Measurements from ENCODE around the gene IFT27.

IFT27 gene, protein sequence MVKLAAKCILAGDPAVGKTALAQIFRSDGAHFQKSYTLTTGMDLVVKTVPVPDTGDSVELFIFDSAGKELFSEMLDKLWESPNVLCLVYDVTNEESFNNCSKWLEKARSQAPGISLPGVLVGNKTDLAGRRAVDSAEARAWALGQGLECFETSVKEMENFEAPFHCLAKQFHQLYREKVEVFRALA

DNA sequence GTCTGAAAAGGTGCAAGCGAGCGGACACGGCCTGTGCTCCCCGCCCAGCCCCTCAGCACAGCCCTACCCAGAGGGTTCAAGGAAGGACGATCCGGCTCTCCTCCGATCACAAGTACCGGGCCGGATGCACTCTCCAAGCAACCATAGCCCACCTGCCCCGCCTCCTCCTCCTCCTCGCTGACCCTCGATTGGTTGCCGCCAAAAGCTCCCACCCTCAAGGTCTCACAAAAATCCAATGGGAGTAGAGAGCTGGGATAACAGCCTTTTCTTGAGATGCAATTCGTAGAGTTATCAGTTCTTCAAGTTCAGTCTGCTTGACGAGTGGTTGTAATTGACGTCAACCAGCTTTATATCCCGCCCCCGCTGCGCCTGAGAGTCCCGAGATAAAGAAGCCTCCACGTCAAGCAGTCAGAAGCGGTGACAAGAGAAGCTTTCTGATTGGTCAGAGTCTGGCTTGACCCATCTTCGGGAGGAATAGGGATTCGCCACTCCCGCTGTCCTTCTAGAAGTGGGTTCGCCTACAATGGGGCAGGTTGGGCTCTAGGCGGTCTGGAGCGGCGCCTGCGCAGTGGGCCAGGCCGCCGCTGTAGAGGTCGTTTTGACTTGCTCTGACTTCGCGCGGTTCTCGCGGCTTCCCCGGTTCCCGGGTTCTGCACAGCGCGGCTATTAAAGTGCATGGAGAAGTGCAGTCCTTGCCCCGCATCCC lies at the start of gene IFT27:
Gene IFT27, minus strand, starts transcription at position 156 of the 706 bp plus-strand sequence. CDS start 412 bp downstream, outside the sequence.
- DNase-seq (ENCODE audit: low read depth in 2 of 2) = peak; percentile 88 to 89

DNA sequence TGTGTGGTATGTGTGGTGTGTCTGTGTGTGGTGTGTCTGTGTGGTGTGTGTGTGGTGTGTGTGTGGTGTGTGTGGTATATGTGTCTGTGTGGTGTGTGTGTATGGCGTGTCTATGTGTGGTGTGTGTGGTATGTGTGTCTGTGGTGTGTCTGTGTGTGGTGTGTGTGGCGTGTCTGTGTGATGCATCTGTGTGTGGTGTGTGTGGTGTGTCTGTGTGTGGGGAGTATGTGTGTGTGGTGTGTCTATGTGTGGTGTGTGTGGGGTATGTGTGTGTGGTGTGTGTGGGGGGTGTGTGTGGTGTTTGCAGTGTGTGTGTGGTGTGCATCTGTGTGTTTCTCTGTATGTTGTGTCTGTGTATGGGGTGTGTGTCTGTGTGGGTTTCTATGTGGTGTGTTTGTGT lies 48.7 kb upstream of the IFT27 start:
- no peak for DNase-seq (ENCODE audit: low read depth in 2 of 2)

DNA sequence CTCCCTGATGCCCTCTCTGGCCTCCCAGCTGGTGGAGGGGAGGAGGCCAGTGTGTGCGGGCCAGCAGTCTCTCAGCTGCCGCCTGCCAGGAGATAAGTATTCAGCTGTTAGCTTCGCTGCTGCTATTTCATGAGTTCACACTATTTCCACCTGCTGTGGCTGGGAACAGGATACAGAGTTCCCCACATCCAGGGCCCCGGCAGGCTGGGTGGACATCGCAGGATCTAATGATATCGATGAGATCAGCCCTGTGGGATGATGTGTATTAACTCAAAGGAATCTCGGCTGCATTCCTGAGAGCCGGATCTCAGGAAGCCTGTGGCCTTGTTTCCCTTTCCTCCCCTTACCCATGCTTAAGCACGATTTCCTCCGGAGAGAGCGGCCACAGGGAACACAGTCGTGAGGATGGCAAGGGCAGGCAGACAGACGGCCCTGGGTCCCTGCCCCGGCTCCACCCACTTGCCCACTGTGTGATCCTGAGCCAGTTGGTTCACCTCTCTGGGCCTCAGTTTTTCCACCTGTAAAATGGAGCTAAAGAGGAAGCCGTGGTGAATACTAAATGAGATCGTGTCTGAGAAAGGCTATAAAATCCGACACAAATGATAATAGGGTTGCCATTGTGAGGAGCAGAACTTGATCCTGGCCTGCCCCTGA lies 47.4 kb upstream of the IFT27 start:
- DNase-seq (ENCODE audit: low read depth in 2 of 2) = no peak

DNA sequence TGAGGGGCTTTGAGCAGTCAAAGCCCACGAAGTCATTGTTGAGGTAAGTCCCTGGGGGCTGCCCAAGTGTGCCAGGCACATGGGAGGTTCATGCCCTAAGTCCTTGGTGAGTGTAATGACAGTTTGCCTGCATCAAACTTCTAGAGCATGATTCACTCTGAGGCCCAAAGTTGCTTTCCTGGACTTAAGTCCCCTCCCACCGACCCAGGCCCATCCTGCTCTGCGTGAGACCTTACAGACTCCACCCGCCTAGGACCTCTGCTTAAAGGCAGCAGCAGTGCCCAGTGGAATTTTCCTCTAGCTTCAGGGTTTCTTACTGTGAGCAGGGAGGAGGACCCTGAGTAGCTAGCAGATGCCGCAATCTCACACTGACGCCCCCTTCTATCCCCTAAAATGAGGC lies 46.7 kb upstream of the IFT27 start:
- no peak for DNase-seq (ENCODE audit: low read depth in 2 of 2)

DNA sequence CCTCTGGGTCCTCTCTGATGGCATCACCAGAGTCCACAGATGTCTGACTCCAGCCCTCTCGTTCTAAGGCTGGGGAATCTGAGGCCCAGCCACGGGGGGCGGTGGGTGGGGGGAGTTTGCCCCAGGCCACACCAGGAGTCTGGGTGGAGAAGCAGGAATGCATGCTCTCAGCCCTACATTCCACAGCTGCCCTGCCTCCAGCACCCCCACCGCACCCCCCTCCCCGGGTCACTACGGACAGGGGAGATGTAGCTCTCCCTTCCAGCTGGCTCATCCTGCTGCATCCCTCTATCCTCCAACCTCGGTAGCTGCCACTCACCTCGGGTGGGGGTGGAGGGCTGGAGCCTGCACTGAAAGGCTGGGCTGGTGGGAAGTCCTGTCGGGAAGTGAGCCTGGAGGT lies 43.2 kb upstream of the IFT27 start:
- DNase-seq (ENCODE audit: low read depth in 2 of 2) = no peak

DNA sequence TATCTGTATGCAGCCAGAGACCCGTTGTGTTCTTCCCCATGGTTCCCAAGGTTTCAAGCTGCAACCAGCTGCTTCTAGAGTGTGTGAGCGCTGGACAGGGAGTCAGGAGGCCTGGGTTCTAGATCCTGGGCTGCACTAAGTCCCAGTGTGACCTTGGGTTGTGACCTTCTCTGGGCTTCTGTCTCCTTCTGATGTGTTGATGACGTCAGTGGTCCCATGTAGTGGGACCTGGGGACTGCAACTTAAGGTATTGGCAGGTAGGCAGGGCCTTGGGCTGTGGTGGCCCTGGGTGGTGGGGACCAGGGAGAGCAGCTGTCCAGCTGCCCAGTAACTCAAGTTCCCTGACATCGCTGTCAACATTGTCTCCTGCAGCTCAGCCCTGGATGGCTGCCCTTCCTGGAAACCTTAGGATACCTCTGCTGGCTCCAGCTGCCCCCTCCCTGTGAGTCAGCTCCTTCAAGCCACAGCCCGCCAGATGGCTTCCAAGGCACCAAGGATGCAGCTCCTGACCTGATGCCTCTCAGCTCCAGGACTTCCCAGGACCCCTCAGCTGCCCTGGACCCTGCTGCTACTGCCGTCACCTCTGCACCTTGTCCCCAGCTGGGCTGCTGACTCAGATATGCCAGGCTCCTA lies 42.2 kb upstream of the IFT27 start:
- DNase-seq (ENCODE audit: low read depth in 2 of 2) = no peak

DNA sequence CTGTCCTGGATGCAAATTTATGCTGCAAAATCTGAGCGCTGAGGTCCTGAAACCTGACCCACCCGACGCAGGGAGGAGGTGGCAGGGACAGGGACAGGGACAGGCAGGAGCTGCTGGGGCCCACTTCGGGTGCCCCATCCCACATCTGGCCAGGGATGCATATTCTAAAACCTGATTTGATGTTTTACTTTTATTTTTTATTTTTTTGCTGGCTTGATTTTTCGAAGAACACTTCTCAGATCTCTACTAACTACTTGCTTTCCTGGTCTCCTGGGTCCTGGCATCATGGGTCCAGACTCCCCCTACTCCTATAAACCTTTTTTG lies 41.6 kb upstream of the IFT27 start:
- DNase-seq (ENCODE audit: low read depth in 2 of 2) = no peak

DNA sequence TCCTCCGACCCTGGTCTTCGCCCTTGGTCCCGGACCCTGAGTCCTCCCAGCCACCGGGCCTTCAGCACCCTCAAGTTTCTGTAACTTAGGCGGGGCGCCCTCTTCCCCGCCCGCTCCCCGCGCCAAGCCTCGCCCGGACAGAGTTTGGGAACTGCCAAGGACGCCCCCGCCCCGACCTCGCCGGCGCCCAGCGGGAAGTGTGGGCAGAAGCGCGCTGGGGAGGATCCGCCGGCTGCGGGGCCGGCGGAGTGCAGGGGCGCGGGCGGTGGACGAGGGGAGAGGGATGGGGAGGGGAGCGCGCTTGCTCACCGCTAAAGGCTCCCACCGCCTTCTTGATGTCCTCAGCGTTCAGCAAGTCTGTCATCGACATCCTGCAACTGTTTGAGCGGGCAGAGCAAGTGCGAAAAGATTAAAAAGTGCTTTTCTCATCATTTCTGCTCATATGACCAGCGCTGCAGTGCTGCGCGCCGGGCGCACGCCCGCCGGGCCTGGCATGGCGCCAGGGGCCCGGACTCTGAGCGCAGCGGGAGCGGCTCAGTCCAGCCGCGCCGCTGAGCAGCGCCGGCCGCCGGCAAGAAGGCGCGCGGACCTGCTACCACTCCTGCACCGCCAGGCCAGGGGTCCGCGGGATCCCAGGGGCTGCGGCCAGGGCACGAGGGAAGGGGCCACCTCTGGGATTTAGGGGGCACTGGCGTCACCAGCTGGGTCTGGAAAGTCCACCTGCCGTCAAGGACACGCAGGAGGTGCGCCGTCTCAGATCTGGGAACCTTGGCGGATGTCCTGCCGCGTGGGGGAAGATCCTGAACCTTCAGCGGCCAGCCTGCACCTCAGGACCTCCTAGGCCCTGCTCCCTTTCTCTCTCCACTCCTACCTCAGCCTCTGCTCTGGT lies 41.0 kb upstream of the IFT27 start, which contains the start of gene PVALB:
Gene PVALB, minus strand, starts transcription at position 400 of the 889 bp plus-strand sequence. Its CDS starts 30 bp downstream, at position 370.
- no peak for DNase-seq (ENCODE audit: low read depth in 2 of 2)

DNA sequence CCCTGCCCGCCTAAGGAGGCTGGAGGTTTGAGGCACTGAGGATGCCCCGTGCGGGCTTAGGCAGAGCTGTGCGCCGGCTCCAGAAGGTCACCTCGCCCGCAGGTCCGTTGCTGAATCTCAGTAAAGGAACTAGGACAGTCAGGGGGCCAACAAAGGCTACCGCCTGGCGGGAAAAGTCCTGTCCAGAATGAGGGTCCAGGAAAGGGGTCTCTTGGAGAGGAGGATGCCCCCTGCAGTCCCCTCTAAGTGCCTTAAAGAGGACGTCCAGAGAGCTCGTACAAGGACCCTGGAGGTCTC lies 40.4 kb upstream of the IFT27 start:
- no peak for DNase-seq (ENCODE audit: low read depth in 2 of 2)

DNA sequence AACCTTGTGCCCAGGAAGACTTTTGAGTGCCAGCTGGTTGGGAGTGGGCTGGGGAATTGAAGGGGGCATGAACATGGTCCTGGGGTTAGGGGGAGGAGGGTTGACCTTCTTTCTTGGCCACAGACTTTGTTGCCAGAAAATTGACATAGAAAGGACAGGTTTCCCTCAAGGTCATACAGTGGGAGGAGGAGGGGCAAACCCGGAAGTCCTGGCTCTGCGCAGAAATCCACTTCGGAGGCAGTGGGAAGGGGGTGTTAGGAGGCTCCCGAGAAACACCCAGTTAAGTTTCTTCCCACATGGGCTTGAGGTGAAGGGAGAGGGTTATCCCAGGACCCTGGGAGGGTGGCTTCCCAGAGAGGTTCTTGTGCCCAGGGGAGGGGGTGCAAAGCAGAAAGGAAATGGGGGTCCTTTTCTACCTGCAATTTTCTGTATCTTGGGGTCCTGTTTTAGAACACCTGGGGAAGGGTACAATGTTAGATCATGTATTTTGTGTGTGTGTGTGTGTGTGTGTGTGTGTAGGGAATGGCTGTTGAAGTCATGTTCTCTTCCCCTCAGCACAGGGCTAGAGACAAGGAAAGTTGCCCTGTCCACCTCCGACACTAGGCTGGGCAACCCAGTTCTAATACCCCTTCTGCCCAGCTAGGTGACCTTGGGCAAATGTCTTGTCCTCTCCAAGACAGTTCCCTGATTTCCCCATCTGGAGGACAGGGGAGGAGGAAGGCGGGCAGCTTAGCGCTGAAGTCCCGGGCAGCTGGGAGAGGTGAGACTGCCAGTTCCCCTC lies 39.8 kb upstream of the IFT27 start:
- no peak for DNase-seq (ENCODE audit: low read depth in 2 of 2)

DNA sequence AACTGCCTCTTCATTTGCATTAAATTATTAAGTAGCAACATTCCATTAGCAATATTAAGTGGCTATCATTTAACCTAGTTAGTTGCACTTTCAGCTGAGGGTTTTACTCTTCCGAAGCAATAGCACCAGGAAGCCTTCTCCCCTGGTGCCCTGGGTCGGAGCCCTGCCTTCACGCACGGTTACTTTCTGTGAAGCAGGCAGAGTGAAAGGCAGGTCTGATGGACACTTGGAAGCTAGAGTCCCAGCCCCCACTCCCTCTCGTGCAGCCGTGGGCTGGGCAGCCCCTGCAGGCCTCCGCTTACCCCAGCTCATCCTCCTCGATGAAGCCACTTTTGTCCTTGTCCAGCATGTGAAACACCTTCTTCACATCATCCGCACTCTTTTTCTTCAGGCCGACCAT lies 38.9 kb upstream of the IFT27 start:
- DNase-seq (ENCODE audit: low read depth in 2 of 2) = no peak

DNA sequence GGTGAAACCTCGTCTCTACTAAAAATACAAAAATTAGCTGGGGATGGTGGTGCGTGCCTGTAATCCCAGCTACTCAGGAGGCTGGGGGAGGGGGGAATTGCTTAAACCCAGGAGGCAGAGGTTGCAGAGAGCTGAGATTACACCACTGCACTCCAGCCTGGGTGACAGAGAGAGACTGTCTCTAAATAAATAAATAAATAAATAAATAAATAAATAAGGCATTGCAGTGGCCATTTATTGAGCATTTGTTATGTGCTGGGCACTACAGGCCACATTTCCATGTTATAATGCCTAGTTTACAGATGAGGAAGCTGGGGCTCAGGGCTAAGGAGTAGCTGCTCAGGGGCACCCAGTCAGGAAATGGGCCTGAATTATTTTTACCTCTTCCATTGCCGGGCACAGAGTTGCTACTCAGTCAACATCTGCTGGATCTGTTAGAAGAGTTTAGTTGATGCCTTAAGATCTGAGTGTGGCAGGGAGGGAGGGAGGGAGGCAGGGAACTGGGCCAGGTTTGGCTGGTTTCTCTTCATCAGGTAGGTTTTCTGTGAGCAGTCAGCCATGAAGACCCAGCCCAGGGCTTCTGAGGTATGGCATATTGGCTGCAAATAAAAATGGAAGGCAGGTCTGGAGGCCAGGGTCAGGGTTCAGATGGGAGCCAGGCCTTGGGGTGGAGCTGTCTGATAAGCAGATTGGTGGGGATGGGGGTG lies 35.3 kb upstream of the IFT27 start:
- no peak for DNase-seq (ENCODE audit: low read depth in 2 of 2)

DNA sequence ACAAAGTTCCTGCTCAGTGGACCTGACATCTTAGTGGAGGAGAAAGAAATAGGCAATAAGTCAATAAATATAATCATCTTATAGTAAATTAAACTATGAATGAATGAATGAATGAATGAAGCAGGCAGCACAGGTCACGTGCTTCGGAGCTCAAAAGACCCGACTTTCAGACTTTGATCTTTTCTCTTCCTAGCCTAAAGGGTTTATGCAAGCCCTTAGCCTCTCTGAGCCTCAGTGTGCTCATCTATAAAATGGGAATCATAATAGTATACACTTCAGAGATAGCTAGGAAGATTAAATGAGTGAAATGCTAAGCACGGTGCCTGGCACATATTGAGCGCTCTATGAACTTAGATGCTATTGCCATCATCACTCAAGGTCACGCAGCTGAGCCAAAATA lies 33.4 kb upstream of the IFT27 start:
- DNase-seq (ENCODE audit: low read depth in 2 of 2) = no peak

DNA sequence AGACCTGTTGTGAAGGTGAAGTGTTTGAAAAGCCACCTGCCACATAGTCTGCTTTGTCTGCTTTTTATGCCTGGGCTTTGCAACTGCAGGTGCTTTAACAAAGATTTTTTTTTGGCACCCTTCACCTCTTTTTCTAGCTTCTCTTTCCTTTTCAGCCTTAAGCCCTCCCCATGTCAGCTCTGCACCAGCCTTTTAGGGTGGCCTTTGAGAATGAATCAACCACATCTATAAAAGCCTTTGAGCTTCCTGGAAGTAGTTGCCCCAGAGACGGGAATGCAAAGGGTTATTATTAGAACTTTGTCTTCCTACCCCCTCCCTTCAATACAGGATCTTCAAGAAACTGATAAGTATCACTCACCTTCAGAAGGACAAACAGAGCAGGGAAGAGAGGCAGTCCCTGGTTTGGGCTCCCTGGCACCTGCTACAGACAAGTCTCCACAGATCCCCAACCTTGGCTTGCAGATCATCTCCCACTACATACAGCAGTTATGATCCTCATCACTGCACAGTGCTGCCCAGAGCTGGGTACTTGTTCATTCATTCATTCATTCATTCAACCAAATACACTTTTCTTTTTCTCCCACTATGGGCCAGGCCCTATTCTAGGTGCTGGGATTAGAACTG lies 32.9 kb upstream of the IFT27 start:
- no peak for DNase-seq (ENCODE audit: low read depth in 2 of 2)

DNA sequence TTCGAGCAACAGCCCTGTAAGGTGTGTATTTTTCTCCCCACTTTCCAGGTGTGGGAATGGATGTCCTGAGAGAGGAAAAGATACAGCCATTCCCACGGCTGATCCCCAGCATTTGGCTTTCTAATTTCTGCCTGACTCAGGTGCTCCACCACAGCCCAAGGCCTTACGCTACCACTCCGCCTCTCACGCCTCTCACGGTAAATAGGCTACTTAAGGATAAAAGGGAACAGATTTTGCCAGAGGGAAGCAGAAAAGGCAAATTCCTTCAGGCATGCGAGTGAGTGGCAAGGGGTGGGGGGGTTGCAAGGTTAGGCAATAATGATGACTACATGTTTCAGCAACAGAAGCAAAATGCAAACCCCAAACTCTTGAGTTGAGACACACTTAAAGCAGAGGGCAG lies 31.7 kb upstream of the IFT27 start:
- DNase-seq (ENCODE audit: low read depth in 2 of 2) = no peak

DNA sequence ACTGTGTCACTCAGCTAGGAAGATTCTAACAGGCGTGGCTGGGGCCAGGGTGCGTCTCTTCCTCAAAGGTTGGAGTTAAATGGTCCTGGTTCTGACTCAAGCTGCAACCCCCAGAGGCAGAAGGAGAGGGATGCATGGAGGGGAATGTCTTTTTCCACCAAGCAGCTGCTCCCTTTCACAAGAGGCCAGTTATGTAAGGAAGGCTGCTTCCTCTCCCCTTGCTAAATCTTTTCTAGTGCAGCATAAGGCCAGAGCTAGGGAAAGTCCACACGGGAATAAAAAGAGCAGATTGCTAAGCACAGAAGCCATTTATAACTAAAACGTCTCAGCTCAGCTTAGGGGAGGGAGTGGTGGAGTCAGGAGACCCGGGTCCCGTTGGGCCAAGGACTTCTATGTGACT lies 30.9 kb upstream of the IFT27 start:
- no peak for DNase-seq (ENCODE audit: low read depth in 2 of 2)

DNA sequence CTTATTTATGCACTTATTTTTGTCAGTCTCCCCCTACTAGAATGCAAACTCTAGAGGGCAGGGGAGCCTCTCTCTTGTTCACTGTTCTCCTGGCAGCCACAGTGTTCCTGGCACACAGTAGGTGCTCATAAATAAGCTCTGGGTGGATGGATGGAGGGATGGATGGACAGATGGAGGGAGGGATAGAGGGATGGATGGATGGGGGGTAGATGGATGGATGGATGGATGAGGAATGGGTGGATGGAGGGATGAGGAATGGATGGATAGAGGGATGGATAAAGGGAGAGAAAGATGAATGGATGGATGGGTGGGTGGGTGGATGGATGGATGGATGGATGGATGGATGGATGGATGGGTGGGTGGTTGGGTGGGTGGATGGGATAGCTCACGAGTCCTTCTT lies 27.4 kb upstream of the IFT27 start:
- DNase-seq (ENCODE audit: low read depth in 2 of 2) = no peak

DNA sequence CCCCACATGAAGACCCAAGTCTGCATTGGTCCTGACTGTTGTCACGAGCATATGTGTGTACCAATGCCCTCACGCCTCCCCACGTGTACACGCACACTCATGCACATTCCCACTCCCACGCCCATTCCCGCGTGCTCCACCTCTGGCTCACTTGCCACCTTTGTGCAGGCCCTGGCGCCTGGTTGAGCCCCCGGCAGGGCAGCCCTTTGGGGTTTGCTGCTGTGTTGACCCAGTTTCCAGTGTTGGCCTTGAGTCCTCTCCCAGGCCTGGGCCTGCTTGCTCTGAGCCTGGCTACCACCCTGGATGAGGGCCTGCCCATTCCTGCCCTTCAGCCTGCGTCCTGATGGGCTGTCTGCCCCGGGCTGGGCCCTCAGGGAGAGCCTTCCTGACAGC lies 22.8 kb upstream of the IFT27 start:
- no peak for DNase-seq (ENCODE audit: low read depth in 2 of 2)

DNA sequence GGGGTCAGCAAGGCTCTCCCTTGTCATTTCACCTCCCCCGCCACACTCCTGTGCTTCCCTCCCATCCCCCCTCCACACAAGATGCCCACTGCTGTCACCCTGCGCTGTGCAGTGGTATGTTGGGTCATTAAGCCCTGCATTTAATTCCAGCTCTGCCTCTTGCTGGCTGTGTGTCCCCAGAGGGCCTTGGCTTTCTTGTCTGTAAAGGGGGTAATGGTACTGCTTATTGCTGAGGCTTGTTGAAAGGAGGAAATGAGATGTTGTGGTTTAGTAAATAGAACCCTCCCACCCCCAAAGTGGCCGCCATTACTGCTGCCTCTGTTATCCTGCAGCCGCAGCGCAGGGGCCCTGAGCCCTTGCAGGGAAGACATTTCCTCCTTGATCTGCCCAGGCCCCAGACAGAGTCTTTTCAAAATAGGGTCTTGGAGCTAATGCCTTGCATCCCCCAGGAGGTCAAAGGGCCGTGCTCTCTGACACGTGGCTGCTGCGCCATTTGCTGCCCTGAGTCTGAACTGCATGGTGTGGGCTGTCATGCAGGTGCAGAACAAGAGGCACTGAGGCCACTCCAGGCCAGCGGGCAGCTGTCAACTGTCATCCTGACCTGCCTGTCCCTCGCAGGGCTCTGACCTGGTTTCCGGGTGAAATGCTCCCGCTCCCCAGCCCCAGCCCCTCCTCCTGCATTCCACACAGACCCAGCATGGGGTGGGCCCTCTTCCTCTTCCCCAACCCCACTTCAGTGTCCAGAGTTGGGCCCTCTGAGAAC lies 22.2 kb upstream of the IFT27 start:
- no peak for DNase-seq (ENCODE audit: low read depth in 2 of 2)

All from stimulated activated CD4-positive, alpha-beta T cell treated with anti-CD3 and anti-CD28 coated beads, Interleukin-1b, Interleukin-23, amount 100 ng/mL, for 4 hours (primary cell).